Lower leg skin (tissue), 3 donors: Measurements from ENCODE around the gene CCDC141.

Experiments used
- CTCF ChIP-seq, 3 donors: fragments of 450-650 bp; IDR thresholded peaks; one replicate each; pipeline ENCODE4 v1.5.1; 2016; ENCODE audit warnings: antibody characterized with exemption in 3 of 3, mild to moderate bottlenecking in 3 of 3, moderate library complexity in 2 of 3
- POLR2A ChIP-seq, 2 donors: fragments of 450-650 bp; IDR thresholded peaks; one replicate each; pipeline ENCODE4 v1.6.1; 2016 to 2017; ENCODE audit warnings: antibody characterized with exemption in 2 of 2, mild to moderate bottlenecking in 1 of 2, moderate library complexity in 1 of 2

- no peak for TF ChIP-seq CTCF (IDR thresholded peaks at IDR 0.05)
- TF ChIP-seq POLR2A (IDR thresholded peaks at IDR 0.05): no peak
Observed at GRCh38 chr2:178880257-178880656, 169.7 kb downstream of the CCDC141 start.
